GM21825 (cell line): ENCODE results near the gene PNPLA2.

Source experiments
- ATAC-seq: cut with Tn5 transposase; IDR thresholded peaks from one replicate; pipeline ENCODE4 v1.9.1; 2021; ENCODE audit warnings: mild to moderate bottlenecking, moderate library complexity; ENCODE audit not compliant: unreplicated experiment

The PNPLA2 gene, protein sequence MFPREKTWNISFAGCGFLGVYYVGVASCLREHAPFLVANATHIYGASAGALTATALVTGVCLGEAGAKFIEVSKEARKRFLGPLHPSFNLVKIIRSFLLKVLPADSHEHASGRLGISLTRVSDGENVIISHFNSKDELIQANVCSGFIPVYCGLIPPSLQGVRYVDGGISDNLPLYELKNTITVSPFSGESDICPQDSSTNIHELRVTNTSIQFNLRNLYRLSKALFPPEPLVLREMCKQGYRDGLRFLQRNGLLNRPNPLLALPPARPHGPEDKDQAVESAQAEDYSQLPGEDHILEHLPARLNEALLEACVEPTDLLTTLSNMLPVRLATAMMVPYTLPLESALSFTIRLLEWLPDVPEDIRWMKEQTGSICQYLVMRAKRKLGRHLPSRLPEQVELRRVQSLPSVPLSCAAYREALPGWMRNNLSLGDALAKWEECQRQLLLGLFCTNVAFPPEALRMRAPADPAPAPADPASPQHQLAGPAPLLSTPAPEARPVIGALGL

GRCh38 chr11:818396-819128 is at the start of gene PNPLA2:
TSS of gene PNPLA2 (plus strand) at chr11:818914. CDS start at chr11:819719, 805 bp downstream.
- ATAC-seq: no peak

DNA sequence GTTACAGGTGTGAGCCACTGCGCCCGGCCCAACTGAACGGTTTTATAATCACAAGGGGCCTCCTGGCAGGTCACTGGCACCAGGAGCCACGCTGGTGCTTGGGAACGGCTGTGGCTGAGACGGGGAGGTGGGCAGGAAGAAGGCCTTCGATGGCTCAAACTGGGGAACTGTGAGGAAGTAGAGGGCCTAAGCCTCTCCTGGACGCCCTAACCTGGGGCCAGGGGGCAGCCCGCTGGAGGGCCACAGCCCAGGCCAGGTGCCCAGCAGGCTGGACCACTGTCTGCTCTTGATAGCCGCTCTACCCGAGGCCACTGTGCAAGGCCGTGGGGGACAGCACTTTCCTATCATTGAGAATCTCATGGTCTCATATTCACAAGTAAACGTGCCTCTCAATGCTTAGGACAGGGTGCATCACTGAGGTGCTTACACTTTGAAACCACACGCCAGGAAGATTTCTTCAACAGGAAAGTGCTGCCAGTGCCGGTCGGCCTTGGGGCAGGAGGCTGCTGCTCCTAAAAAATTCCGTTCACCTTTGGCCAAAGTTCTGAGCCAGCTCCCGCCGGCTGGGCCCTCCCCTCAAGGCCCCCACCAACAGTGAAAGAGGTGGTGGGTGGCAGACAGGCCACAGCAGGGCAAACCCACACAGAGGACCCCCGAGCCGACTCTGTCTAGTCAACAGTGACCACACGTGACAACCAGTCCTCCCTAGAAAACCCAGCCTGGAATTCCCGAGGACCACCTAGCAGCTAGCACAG is 48.6 kb upstream of the PNPLA2 start:
- ATAC-seq: no peak

DNA sequence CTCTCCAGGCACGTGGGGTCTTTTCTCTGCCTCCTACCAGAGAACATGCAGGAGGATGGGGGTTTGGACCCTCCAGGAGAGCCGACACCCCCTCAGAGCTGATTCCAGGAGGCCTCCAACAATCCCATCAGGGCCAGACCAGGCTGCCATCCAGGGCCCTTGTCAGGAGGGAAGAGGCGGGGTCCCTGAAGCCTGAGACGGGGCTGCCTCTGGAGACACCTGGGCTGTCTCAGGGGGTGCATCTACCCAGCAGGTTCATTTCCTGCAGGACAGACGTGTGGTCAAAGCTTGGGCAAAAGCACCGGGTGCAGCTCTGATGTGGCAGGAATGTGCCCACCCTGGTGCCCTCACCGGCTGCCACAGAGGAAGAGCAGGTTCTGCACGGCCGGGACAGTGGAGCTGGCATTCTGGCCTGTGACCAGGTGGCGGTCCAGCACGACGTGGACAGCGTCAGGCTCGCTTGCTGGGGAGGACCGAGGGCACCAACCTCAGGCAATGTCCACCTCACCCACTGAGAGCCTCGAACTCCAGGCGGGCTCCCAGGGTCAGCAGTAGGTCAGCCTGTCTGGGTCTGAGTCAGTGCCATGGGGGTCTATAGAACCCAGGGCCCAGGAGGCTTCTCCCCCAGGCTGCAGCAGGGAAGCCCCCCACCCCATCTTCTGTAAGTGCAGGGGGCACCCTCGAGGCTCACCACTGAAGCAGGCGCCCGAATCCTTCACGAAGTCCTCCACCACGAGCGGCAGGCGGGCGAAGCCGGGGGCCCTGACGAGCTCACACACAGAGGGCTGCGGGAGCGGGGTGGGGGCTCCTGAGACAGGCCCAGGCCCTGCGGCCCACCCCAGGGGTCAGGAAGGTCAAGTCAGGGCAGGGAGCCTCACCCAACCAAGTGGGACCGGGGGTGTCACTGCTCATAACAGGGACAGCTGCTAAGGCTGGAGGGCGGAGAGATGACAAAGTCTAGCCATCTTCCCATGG is 47.8 kb upstream of the PNPLA2 start:
- ATAC-seq: no peak

GRCh38 chr11:771617-772204 is 47.0 kb upstream of the PNPLA2 start:
- no peak for ATAC-seq

- ATAC-seq: no peak
Observed at GRCh38 chr11:772429-773390, 46.0 kb upstream of the PNPLA2 start.

DNA sequence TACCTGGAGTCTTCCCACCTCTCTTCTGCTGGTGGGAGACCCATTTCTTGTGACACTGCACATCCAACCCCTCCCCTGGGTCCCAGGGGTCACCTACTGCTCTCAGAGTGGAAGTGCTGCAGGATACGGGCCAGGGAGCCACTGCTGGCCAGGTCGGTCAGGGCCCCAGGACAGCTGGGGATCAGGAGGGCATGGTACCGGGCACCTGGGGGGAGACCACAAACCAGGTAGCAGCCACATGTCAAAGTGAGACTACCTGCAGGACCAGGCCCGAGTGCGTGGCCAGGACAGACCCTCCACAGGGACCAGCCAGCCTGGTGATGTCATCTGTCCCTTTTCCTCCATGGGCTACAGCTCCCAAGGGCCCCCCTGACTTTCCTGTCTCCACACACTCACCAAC is 45.3 kb upstream of the PNPLA2 start:
- no peak for ATAC-seq

- ATAC-seq: no peak
Observed at GRCh38 chr11:773830-774229, 44.9 kb upstream of the PNPLA2 start.

DNA sequence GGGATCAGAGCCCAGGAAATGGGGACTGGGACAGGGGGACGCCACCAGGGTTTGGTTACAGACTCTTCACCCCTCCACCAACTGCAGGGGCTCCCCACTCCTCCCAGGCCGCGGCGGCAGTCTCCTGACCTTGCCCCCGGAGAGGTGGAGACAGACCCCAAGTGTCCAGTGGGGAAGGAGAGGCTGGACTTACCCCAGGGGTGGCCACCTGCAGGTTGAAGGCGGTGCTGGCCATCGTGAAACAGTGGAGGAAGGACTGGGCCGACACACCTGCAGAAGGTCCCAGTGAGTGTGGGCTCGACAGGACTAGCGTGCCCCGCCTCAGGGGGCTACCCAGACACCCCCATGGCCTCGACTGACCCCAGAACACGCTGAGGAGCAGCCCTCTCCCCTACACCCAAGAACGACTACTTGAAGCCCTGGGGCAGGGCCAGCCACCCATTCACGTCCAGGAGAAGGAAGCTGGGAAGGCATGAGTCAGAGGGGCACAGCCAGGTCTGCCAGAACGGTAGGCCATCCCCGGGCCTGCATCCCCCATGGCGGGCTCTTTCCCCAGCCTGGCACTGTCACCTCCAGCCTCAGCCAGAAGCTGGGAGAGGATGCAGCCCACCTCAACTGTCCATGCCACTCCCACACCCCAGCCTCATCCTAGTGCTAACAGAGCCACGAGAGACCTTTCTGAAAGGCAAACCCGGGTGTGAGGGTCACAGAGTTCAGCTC is 43.7 kb upstream of the PNPLA2 start:
- no peak for ATAC-seq

DNA sequence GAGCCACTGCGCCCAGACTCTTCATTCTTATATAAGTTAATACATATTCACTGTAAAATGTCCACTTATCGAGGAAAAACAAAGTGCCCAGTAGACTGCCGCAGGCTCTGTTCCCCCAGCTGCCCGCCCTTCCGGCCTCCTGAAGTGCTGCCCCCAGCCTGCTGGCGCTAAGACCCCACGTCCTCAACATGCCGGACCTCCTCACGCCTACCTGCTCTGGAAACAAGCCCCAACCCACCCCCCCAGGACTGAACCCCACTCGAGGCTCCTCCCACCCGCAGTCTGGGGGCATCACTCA is 42.5 kb upstream of the PNPLA2 start:
- no peak for ATAC-seq

- ATAC-seq: peak; percentile 12
Observed at GRCh38 chr11:776561-777287, 42.0 kb upstream of the PNPLA2 start.

- ATAC-seq: peak; percentile 69
Observed at GRCh38 chr11:777288-778255, 41.1 kb upstream of the PNPLA2 start, which contains the start of gene GATD1. TSS of gene GATD1 (minus strand) at chr11:777487. CDS start at chr11:777462, 25 bp downstream.

DNA sequence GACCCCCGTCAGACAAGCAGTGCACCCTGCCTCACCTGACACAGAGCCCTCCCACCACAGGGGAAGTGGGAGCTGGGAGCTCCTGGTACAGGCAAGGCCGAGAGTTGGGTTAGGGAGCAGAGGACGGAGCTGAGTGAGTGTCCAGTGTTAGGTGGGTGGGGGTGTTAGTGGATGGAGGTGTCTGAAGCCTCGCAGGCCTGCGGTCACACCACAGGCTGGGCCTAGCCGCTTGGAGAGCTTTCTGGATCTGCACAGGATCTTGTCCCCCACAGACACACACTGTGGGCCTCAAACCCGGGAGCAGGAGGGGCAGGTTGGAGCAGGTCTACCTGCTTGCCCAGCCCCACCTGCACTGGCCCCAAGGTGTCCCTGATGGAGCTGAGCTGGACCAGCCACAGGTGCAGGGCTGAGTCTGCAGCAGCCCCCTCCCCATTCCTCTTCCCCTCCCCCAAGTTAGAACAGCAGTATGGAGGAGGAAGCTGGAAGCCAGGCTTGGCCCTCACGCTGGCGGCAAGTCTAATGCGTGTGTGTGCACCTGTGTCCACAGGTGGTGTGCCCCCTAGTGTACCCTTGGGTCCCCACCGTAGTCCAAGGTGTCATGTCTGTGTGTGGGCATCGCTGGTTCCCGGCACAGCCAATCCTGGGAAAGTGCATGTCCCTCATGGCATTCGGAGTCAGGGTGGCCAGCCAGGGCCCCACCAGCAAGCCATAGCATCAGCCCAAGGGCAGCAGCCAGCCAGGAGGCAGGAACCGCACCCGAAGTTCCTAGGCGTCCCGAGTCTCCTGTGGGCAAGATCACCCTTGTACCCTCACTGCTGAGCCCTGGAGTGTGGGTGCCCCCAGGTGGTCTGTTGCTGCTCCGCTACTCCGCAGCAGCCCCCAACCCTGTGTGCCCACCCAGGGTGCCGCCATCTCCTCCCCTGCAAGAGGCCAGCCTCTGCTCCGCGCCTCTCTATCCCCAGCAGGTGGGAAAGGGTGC is 39.4 kb upstream of the PNPLA2 start:
- no peak for ATAC-seq

GRCh38 chr11:779955-780532 is 38.7 kb upstream of the PNPLA2 start:
- no peak for ATAC-seq

- no peak for ATAC-seq
Observed at GRCh38 chr11:782264-783174, 36.2 kb upstream of the PNPLA2 start.
